Measurements from ENCODE around the gene CEPT1. TPM values are rescaled to one million over a fixed set of nuclear protein-coding genes. Genes with fewer than 3 reads are reported as not detected.

CEPT1 gene
- total RNA-seq, 1 experiment from 2014 or later: 30.9 TPM

DNA sequence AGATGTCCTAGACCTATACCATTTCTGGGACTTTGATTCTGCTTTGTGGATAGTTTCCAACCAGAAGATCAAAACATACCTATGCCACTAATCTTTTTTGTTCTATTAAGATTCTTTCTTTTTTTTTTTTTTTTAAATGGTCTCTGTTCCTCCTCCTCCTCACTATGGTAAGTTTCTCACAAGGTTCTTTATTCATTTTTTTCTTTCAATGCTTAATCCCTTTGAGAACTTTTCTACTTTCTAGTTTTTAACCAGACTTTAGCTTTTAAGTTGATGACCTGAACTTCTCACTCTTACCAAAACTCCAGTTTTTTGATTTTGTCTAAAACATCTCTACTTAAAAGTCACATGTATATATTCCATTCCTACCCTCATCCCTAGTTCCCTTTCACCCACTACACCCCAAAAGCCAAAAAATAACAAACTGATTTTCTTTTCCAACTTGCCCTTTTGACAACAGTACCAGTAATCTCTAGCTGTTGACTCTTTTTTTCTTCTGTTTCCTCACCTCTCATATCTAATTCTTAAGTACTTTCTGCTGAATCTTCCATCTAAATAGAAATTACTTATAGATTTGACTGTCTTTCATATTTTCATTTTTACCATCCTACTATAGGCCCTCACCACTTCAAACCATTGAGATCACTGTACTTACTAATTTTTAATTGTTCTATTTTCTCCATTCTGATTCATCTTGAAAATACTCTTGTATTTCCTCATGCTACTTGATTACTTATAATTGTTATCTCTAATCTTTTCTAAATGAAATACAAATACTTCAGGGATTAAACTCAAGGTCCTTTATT is 6.1 kb downstream of the CEPT1 start:
- H3K36me3 ChIP-seq (ENCODE audit: insufficient read depth, low read length, poor library complexity, severe bottlenecking): peaks cover 24% of the 10 kb centered on the region
- TF ChIP-seq CTCF (conservative IDR thresholded peaks at IDR 0.05; ENCODE audit: low read depth, low read length) (no peak), EZH2 (IDR thresholded peaks at IDR 0.05; ENCODE audit: borderline replicate concordance, low read depth, low read length, poor library complexity, severe bottlenecking) (no peak)
- no peak overlapping the region for H3K27ac ChIP-seq (ENCODE audit: low read depth, low read length, poor library complexity, severe bottlenecking)
- CTCF ChIA-PET: no interaction called here
- POLR2A ChIA-PET (ENCODE audit: low non-redundant PET): no interaction called here
- peaks cover 11% of the 10 kb centered on the region for H3K4me1 ChIP-seq (ENCODE audit: insufficient read depth, low read length, poor library complexity, severe bottlenecking)
- no peak overlapping the region for H3K4me3 ChIP-seq (ENCODE audit: low read depth, low read length, poor library complexity, severe bottlenecking)
- intact Hi-C loops (cut with micrococcal nuclease; ENCODE audit: unreplicated experiment): no loop called here
- no peaks in the 10 kb centered on the region for H3K27me3 ChIP-seq (replicated peaks; ENCODE audit: insufficient read depth, low read depth, low read length, poor library complexity)
- H3K9me3 ChIP-seq (ENCODE audit: low read depth, low read length, poor library complexity, severe bottlenecking): no peaks in the 10 kb centered on the region
- DNase-seq (ENCODE audit: low spot score): no peak
- BruUV-seq (replicated peaks): no TSS peak

DNA sequence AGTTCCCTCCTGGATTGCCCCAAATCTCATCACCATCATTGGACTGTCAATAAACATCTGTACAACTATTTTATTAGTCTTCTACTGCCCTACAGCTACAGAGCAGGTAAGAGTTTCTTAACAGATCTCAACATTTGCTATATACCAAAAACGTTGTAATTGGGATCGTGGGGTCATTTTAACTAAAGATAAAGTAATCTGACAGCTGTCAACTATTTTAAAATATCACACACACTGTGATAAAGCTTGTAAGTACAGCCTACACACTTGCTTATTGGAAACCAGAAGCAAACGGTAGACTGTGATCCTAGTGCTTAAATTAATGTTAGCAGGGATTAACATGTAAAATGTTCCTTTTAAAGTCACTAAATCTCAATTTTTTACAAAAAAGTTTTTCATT is 7.9 kb downstream of the CEPT1 start:
- POLR2A ChIA-PET (ENCODE audit: low non-redundant PET): no interaction called here
- H3K9me3 ChIP-seq (ENCODE audit: low read depth, low read length, poor library complexity, severe bottlenecking): no peaks in the 10 kb centered on the region
- TF ChIP-seq EZH2 (IDR thresholded peaks at IDR 0.05; ENCODE audit: borderline replicate concordance, low read depth, low read length, poor library complexity, severe bottlenecking): no peak
- no peak for TF ChIP-seq CTCF (conservative IDR thresholded peaks at IDR 0.05; ENCODE audit: low read depth, low read length)
- no peak overlapping the region for H3K4me3 ChIP-seq (ENCODE audit: low read depth, low read length, poor library complexity, severe bottlenecking)
- CTCF ChIA-PET: no interaction called here
- H3K4me1 ChIP-seq (ENCODE audit: insufficient read depth, low read length, poor library complexity, severe bottlenecking): no peaks in the 10 kb centered on the region
- H3K36me3 ChIP-seq (ENCODE audit: insufficient read depth, low read length, poor library complexity, severe bottlenecking): peaks cover 26% of the 10 kb centered on the region
- H3K27ac ChIP-seq (ENCODE audit: low read depth, low read length, poor library complexity, severe bottlenecking): no peak overlapping the region
- intact Hi-C loops (cut with micrococcal nuclease; ENCODE audit: unreplicated experiment): no loop called here
- H3K27me3 ChIP-seq (replicated peaks; ENCODE audit: insufficient read depth, low read depth, low read length, poor library complexity): no peaks in the 10 kb centered on the region
- DNase-seq (ENCODE audit: low spot score): no peak
- no TSS peak for BruUV-seq (replicated peaks)

- intact Hi-C loops (cut with micrococcal nuclease; ENCODE audit: unreplicated experiment): no loop called here
- no peak overlapping the region for H3K4me3 ChIP-seq (ENCODE audit: low read depth, low read length, poor library complexity, severe bottlenecking)
- H3K4me1 ChIP-seq (ENCODE audit: insufficient read depth, low read length, poor library complexity, severe bottlenecking): no peaks in the 10 kb centered on the region
- H3K9me3 ChIP-seq (ENCODE audit: low read depth, low read length, poor library complexity, severe bottlenecking): no peaks in the 10 kb centered on the region
- no peak for DNase-seq (ENCODE audit: low spot score)
- no peaks in the 10 kb centered on the region for H3K27me3 ChIP-seq (replicated peaks; ENCODE audit: insufficient read depth, low read depth, low read length, poor library complexity)
- no TSS peak for BruUV-seq (replicated peaks)
- TF ChIP-seq EZH2 (IDR thresholded peaks at IDR 0.05; ENCODE audit: borderline replicate concordance, low read depth, low read length, poor library complexity, severe bottlenecking): no peak
- no peak for TF ChIP-seq CTCF (conservative IDR thresholded peaks at IDR 0.05; ENCODE audit: low read depth, low read length)
- H3K36me3 ChIP-seq (ENCODE audit: insufficient read depth, low read length, poor library complexity, severe bottlenecking): peaks cover 30% of the 10 kb centered on the region
- CTCF ChIA-PET: no interaction called here
- no peak overlapping the region for H3K27ac ChIP-seq (ENCODE audit: low read depth, low read length, poor library complexity, severe bottlenecking)
- POLR2A ChIA-PET (ENCODE audit: low non-redundant PET): no interaction called here
These were observed 8.4 kb downstream of the CEPT1 start for GRCh38 chr1:111148376-111148881.
